Measurements from ENCODE around the gene ANXA6. TPM values are rescaled to one million over a fixed set of nuclear protein-coding genes. Genes with fewer than 3 reads are reported as not detected.

The ANXA6 gene
- total RNA-seq, 1 experiment from 2014 or later, result 98.7 TPM

DNA sequence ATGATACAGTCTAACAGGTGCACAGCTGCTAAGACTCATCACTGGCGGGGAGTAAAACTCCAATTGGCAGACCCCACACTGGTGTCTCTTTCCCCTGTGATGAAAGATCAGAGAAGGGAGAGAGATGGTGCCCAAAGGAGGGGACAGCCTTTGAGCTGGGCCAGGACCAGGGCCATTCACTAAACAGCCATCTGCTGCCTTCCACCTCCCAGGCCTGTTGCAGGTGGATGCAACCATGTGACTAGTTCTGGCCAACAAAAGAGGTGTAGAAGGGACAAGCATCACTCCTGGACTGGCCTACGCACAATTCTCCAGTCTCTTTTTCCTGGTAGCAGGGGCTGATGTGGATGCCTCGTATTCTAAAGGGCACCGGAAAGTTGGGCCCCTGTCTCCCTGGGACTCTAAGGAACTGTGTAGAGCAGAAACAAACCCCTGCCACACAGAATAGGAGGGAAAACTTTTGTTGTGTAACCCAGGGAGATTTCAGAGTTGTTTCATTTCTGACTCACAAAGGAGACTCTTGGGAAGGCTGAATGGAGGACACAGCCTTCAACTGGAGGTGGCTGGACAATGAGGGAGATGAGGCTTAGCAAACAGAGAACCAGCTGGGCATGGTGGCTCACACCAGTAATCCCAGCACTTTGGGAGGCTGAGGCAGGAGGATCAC is 103.7 kb downstream of the ANXA6 start:
- Histone ChIP-seq H4K8ac (replicated peaks; ENCODE audit: insufficient read length, low read depth, low read length) (no peak overlapping the region), H3K27ac (ENCODE audit: insufficient read length, low read depth, low read length) (no peak overlapping the region), H3K9ac (ENCODE audit: extremely low read depth, insufficient read length, low read length) (no peak overlapping the region), H3K79me2 (ENCODE audit: insufficient read depth, low read length) (no peaks in the 10 kb centered on the region), H3K27me3 (ENCODE audit: insufficient read depth, low read length) (no peaks in the 10 kb centered on the region), H3K14ac (ENCODE audit: insufficient read depth, low read length) (no peak overlapping the region), H2AK5ac (ENCODE audit: insufficient read length, low read length) (no peak overlapping the region), H3K23ac (ENCODE audit: insufficient read length, low read depth, low read length) (no peak overlapping the region), H2BK12ac (ENCODE audit: insufficient read length, low read depth, low read length) (no peak overlapping the region), H2AFZ (ENCODE audit: low read length) (no peak overlapping the region), H3T11ph (ENCODE audit: low read length) (no peak overlapping the region), H3K23me2 (ENCODE audit: insufficient read length, low read depth, low read length, poor library complexity, severe bottlenecking) (no peaks in the 10 kb centered on the region), H4K20me1 (ENCODE audit: control insufficient read depth, insufficient read depth, insufficient read length) (no peaks in the 10 kb centered on the region), H3K56ac (ENCODE audit: insufficient read length, low read depth, low read length) (no peak overlapping the region), H3K9me3 (ENCODE audit: control insufficient read depth, low read depth, low read length) (no peaks in the 10 kb centered on the region), H2BK120ac (ENCODE audit: low read depth, low read length, poor library complexity, severe bottlenecking) (no peak overlapping the region), H2BK5ac (ENCODE audit: insufficient read length, low read length) (no peak overlapping the region), H4K91ac (ENCODE audit: insufficient read length, low read depth, low read length) (no peak overlapping the region), H3K4me2 (ENCODE audit: insufficient read depth, insufficient read length, low read length) (no peak overlapping the region), H2BK15ac (ENCODE audit: low read depth, low read length) (no peak overlapping the region), H3K4me1 (ENCODE audit: insufficient read depth, low read length) (no peaks in the 10 kb centered on the region), H3K79me1 (ENCODE audit: insufficient read depth, low read depth, low read length, poor library complexity, severe bottlenecking) (no peaks in the 10 kb centered on the region), H2BK20ac (ENCODE audit: low read depth, low read length, poor library complexity, severe bottlenecking) (no peak overlapping the region), H3K4ac (ENCODE audit: low read depth, low read length) (no peak overlapping the region), H3K18ac (ENCODE audit: insufficient read length, low read depth, low read length) (no peak overlapping the region), H4K5ac (ENCODE audit: insufficient read length, low read depth, low read length) (no peak overlapping the region)
- Mint-ChIP-seq H3K27ac (no peak overlapping the region; a peak in 1 of 7 replicates), H3K27me3 (ENCODE audit: low read depth) (no peaks in the 10 kb centered on the region), H3K4me1 (peaks cover 0 to 5% of the 10 kb centered on the region in 2 experiments; a peak in 1 of 4 replicates), H3K36me3 (ENCODE audit: insufficient read depth in 1 of 3, low read depth in 3 of 3) (peaks cover 0 to 15% (median 14%) of the 10 kb centered on the region in 3 experiments; a peak in 3 of 7 replicates), H3K9me3 (no peaks in the 10 kb centered on the region), H3K4me3 (no peak overlapping the region)
- no CpG with 5 or more reads among the region's 4 CpGs for WGBS (ENCODE audit: extremely low coverage, insufficient read length, low lambda C conversion rate)
- TF ChIP-seq, protein P1, sequence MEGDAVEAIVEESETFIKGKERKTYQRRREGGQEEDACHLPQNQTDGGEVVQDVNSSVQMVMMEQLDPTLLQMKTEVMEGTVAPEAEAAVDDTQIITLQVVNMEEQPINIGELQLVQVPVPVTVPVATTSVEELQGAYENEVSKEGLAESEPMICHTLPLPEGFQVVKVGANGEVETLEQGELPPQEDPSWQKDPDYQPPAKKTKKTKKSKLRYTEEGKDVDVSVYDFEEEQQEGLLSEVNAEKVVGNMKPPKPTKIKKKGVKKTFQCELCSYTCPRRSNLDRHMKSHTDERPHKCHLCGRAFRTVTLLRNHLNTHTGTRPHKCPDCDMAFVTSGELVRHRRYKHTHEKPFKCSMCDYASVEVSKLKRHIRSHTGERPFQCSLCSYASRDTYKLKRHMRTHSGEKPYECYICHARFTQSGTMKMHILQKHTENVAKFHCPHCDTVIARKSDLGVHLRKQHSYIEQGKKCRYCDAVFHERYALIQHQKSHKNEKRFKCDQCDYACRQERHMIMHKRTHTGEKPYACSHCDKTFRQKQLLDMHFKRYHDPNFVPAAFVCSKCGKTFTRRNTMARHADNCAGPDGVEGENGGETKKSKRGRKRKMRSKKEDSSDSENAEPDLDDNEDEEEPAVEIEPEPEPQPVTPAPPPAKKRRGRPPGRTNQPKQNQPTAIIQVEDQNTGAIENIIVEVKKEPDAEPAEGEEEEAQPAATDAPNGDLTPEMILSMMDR (conservative IDR thresholded peaks at IDR 0.05), result no peak
- no peak for DNase-seq
